Prostate gland (tissue), 2 donors: ENCODE results near the gene ZNF385B.

Experiments used
- POLR2AphosphoS5 ChIP-seq: sonication (generic); formaldehyde crosslinking; IDR thresholded peaks from one replicate; pipeline ENCODE4 v1.6.1; 2017; ENCODE audit warnings: antibody characterized with exemption
- TF ChIP-seq, protein P1 (sequence below), 4 experiments: fragments of 200-600 bp in 2 of 4; fragments of 450-650 bp in 2 of 4; sonication (generic) in 2 of 4; IDR thresholded peaks; 1 replicate in 3 of 4; 2 replicates in 1 of 4; pipeline ENCODE4 v1.5.1; 2016 to 2019; ENCODE audit warnings: antibody characterized with exemption in 4 of 4, mild to moderate bottlenecking in 2 of 4, moderate library complexity in 2 of 4

DNA sequence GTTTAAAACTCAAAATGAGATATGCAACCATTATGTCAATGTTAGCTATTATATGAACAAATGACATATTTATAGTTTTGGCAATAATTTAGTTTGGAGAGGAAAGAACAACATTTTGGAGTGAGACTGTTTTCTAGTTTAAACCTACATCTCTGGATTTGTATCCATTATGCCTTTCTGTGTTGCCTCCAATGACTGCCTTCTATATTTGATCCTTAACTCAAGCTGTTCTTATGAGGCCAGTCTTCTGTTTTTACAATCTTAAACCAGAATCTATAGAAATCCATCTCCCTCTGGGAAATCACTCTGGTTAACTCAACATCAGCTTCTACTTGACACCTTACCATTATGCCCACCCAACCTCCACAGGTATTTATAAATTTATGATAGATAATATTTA is 67.5 kb downstream of the ZNF385B start:
- TF ChIP-seq, protein P1, sequence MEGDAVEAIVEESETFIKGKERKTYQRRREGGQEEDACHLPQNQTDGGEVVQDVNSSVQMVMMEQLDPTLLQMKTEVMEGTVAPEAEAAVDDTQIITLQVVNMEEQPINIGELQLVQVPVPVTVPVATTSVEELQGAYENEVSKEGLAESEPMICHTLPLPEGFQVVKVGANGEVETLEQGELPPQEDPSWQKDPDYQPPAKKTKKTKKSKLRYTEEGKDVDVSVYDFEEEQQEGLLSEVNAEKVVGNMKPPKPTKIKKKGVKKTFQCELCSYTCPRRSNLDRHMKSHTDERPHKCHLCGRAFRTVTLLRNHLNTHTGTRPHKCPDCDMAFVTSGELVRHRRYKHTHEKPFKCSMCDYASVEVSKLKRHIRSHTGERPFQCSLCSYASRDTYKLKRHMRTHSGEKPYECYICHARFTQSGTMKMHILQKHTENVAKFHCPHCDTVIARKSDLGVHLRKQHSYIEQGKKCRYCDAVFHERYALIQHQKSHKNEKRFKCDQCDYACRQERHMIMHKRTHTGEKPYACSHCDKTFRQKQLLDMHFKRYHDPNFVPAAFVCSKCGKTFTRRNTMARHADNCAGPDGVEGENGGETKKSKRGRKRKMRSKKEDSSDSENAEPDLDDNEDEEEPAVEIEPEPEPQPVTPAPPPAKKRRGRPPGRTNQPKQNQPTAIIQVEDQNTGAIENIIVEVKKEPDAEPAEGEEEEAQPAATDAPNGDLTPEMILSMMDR (IDR thresholded peaks at IDR 0.05), result no peak
- TF ChIP-seq POLR2AphosphoS5, result no peak
